HL-60/S4 treated with retinoic acid at 250 ng/mL for 4 days and 3 days (cell line): ENCODE results near the gene ZNF592.
"Not testable (repeated sequence)": the region's sequence is repeated elsewhere in the genome, so short reads cannot be mapped to it uniquely, and the experiment has no call there.

Experiments used
- in situ Hi-C: fragments of 300-500 bp; cut with MboI; formaldehyde crosslinking; loops from 2 replicates; pipeline ENCODE4 v1.7.0; 2022; ENCODE audit warnings: low sequenced_read_pairs

Gene ZNF592

GRCh38 chr15:84845631-84846030 lies 97.2 kb downstream of the ZNF592 start:
- in situ Hi-C loops = not testable (repeated sequence)

GRCh38 chr15:84846269-84846668 lies 97.9 kb downstream of the ZNF592 start:
- in situ Hi-C loops = no loop called here

- in situ Hi-C loops = no loop called here
These were observed 99.0 kb downstream of the ZNF592 start for GRCh38 chr15:84847382-84847781.

GRCh38 chr15:84852212-84852611 lies 103.8 kb downstream of the ZNF592 start:
- in situ Hi-C loops = no loop called here

- in situ Hi-C loops = no loop called here
These were observed 106.7 kb downstream of the ZNF592 start for GRCh38 chr15:84855136-84855535.

GRCh38 chr15:84855765-84856164 lies 107.4 kb downstream of the ZNF592 start:
- in situ Hi-C loops = no loop called here
